ENCODE measurements around the gene IPO7. TPM values are rescaled to one million over a fixed set of nuclear protein-coding genes. Genes with fewer than 3 reads are reported as not detected.

IPO7 gene
- total RNA-seq, 1 experiment from 2014 or later = 205 TPM

DNA sequence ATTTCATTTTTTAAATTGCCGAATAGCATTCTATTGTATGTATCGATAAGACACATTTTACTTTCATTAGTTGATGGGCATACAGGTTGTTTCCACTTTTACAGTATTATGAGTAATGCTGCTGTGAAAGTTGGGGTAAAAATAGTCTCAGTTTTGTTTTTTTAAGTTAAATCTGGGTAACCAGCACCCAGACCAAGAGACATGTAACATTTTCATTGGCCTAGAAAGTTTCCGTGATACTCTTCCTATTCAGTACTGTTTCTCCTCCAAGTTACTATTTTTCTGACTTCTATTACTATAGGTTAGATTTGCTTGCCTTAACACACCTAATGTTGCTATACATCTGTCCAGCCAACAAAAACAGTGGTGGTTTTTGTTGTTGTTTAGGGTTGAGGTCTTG is 12.3 kb downstream of the IPO7 start:
- Histone ChIP-seq H2BK5ac (ENCODE audit: insufficient read length, low read length) (no peak overlapping the region), H3K4ac (ENCODE audit: low read depth, low read length) (no peak overlapping the region), H3K27ac (ENCODE audit: insufficient read length, low read depth, low read length) (no peak overlapping the region), H3K27me3 (ENCODE audit: insufficient read depth, low read length) (no peaks in the 10 kb centered on the region), H3K9me3 (ENCODE audit: control insufficient read depth, low read depth, low read length) (no peaks in the 10 kb centered on the region), H3K4me1 (ENCODE audit: insufficient read depth, low read length) (no peaks in the 10 kb centered on the region; the same call in 1 of the 2 replicates), H3K9ac (ENCODE audit: extremely low read depth, insufficient read length, low read length) (no peak overlapping the region), H4K5ac (ENCODE audit: insufficient read length, low read depth, low read length) (no peak overlapping the region), H3K23me2 (ENCODE audit: insufficient read length, low read depth, low read length, poor library complexity, severe bottlenecking) (no peaks in the 10 kb centered on the region), H3K23ac (ENCODE audit: insufficient read length, low read depth, low read length) (no peak overlapping the region), H2BK12ac (ENCODE audit: insufficient read length, low read depth, low read length) (no peak overlapping the region), H4K20me1 (ENCODE audit: control insufficient read depth, insufficient read depth, insufficient read length) (no peaks in the 10 kb centered on the region), H3K56ac (ENCODE audit: insufficient read length, low read depth, low read length) (no peak overlapping the region), H2AFZ (ENCODE audit: low read length) (no peak overlapping the region), H2BK120ac (ENCODE audit: low read depth, low read length, poor library complexity, severe bottlenecking) (no peak overlapping the region), H3K79me2 (ENCODE audit: insufficient read depth, low read length) (peaks cover 74% of the 10 kb centered on the region), H4K8ac (replicated peaks; ENCODE audit: insufficient read length, low read depth, low read length) (no peak overlapping the region), H3K14ac (ENCODE audit: insufficient read depth, low read length) (no peak overlapping the region), H2BK15ac (ENCODE audit: low read depth, low read length) (no peak overlapping the region), H2AK5ac (ENCODE audit: insufficient read length, low read length) (no peak overlapping the region), H3T11ph (ENCODE audit: low read length) (no peak overlapping the region), H3K4me2 (ENCODE audit: insufficient read depth, insufficient read length, low read length) (no peak overlapping the region), H3K18ac (ENCODE audit: insufficient read length, low read depth, low read length) (no peak overlapping the region), H4K91ac (ENCODE audit: insufficient read length, low read depth, low read length) (no peak overlapping the region), H2BK20ac (ENCODE audit: low read depth, low read length, poor library complexity, severe bottlenecking) (no peak overlapping the region), H3K79me1 (ENCODE audit: insufficient read depth, low read depth, low read length, poor library complexity, severe bottlenecking) (peaks cover 5% of the 10 kb centered on the region)
- no peak overlapping the region; a peak in 1 of 5 replicates for H3K4me3 Mint-ChIP-seq
- no peak for DNase-seq
- H3K9me3 Mint-ChIP-seq = no peaks in the 10 kb centered on the region
- peaks cover 9 to 28% (median 27%) of the 10 kb centered on the region in 3 experiments; a peak in 6 of 7 replicates for H3K36me3 Mint-ChIP-seq (ENCODE audit: insufficient read depth in 1 of 3, low read depth in 3 of 3)
- H3K4me1 Mint-ChIP-seq = peaks cover 26 to 28% of the 10 kb centered on the region in 2 experiments
- TF ChIP-seq, protein P1, sequence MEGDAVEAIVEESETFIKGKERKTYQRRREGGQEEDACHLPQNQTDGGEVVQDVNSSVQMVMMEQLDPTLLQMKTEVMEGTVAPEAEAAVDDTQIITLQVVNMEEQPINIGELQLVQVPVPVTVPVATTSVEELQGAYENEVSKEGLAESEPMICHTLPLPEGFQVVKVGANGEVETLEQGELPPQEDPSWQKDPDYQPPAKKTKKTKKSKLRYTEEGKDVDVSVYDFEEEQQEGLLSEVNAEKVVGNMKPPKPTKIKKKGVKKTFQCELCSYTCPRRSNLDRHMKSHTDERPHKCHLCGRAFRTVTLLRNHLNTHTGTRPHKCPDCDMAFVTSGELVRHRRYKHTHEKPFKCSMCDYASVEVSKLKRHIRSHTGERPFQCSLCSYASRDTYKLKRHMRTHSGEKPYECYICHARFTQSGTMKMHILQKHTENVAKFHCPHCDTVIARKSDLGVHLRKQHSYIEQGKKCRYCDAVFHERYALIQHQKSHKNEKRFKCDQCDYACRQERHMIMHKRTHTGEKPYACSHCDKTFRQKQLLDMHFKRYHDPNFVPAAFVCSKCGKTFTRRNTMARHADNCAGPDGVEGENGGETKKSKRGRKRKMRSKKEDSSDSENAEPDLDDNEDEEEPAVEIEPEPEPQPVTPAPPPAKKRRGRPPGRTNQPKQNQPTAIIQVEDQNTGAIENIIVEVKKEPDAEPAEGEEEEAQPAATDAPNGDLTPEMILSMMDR (conservative IDR thresholded peaks at IDR 0.05) = no peak
- WGBS (ENCODE audit: extremely low coverage, insufficient read length, low lambda C conversion rate) = no CpG with 5 or more reads among the region's 3 CpGs
- H3K27me3 Mint-ChIP-seq (ENCODE audit: low read depth) = no peaks in the 10 kb centered on the region
- peak overlapping the region in 1 of 3 experiments; percentile 79; a peak in 2 of 7 replicates for H3K27ac Mint-ChIP-seq
